Endodermal cell (in vitro differentiated cells): ENCODE data around the gene PLCB1. TPM values are rescaled to one million over a fixed set of nuclear protein-coding genes. Genes with fewer than 3 reads are reported as not detected.

Source experiments
- DNase-seq: peaks from one replicate; pipeline ENCODE4 v3.0.0-alpha.2; 2017
- H3K27ac ChIP-seq: 2 replicates; pipeline ENCODE4 v1.5.1; 2013; ENCODE audit warnings: mild to moderate bottlenecking, low read depth, low read length, moderate library complexity
- H3K27me3 ChIP-seq: 2 replicates; pipeline ENCODE4 v1.6.1; 2013; ENCODE audit warnings: mild to moderate bottlenecking, low read length, moderate library complexity; ENCODE audit not compliant: insufficient read depth, control insufficient read depth, poor library complexity, severe bottlenecking
- H3K36me3 ChIP-seq: 2 replicates; pipeline ENCODE4 v1.7.0; 2013; ENCODE audit warnings: mild to moderate bottlenecking, low read length, moderate library complexity; ENCODE audit not compliant: control insufficient read depth, insufficient read depth
- H3K4me1 ChIP-seq: one replicate; pipeline ENCODE4 v1.7.0; 2013; ENCODE audit warnings: low read length; ENCODE audit not compliant: control insufficient read depth, insufficient read depth
- H3K4me3 ChIP-seq: 2 replicates; pipeline ENCODE4 v1.5.1; 2013; ENCODE audit warnings: mild to moderate bottlenecking, low read length, moderate library complexity
- H3K9ac ChIP-seq: 2 replicates; pipeline ENCODE4 v1.6.1; 2013; ENCODE audit warnings: mild to moderate bottlenecking, low read length, moderate library complexity; ENCODE audit not compliant: poor library complexity, severe bottlenecking; ENCODE audit errors: extremely low read depth
- H3K9me3 ChIP-seq: 2 replicates; pipeline ENCODE4 v1.6.1; 2013; ENCODE audit warnings: mild to moderate bottlenecking, low read length, moderate library complexity; ENCODE audit not compliant: control insufficient read depth
- H3K27ac Mint-ChIP-seq: 2 replicates; pipeline ENCODE4 v1.8.0; 2020; ENCODE audit warnings: mixed read lengths
- H3K27me3 Mint-ChIP-seq: 2 replicates; pipeline ENCODE4 v1.8.0; 2021; ENCODE audit warnings: mild to moderate bottlenecking, mixed read lengths; ENCODE audit not compliant: insufficient read depth
- H3K36me3 Mint-ChIP-seq: 2 replicates; pipeline ENCODE4 v1.8.0; 2020; ENCODE audit warnings: low read depth, mixed read lengths
- H3K4me1 Mint-ChIP-seq: 2 replicates; pipeline ENCODE4 v1.8.0; 2020; ENCODE audit warnings: mixed read lengths
- H3K4me3 Mint-ChIP-seq: 2 replicates; pipeline ENCODE4 v1.8.0; 2020; ENCODE audit warnings: mild to moderate bottlenecking, moderate library complexity, mixed read lengths
- H3K9me3 Mint-ChIP-seq: 2 replicates; pipeline ENCODE4 v1.8.0; 2020; ENCODE audit warnings: mild to moderate bottlenecking, mixed read lengths
- WGBS, 2 experiments: methylation state at CpG; one replicate each; pipeline versions ENCODE4 v1.1.5 to v1.1.7; 2013; ENCODE audit warnings: missing lambda C conversion rate in 2 of 2, mixed read lengths in 1 of 2; ENCODE audit not compliant: insufficient coverage in 1 of 2, insufficient read length in 1 of 2; 5-methylcytosine and 5-hydroxymethylcytosine counted together
- total RNA-seq, 2 donors: library from RNA; stranded (reverse); fragmentation: NEBNext Ultra II Directional in 1 of 2; extraction: Animal tissue kit (Norgen Biotek cat#: 25700) in 1 of 2; gene quantifications; 2 replicates in 1 of 2; 3 replicates in 1 of 2; pipeline ENCODE4 v1.2.1, GENCODE V29; 2021
- TF ChIP-seq, protein P1 (sequence below): fragments of 200-600 bp; sonication (generic); conservative IDR thresholded peaks from 2 replicates; pipeline ENCODE4 v1.5.0; 2021; ENCODE audit warnings: antibody characterized with exemption, mild to moderate bottlenecking

PLCB1 gene
- total RNA-seq, 2 donors from 2014 or later, result 15.3 to 16.5 TPM

DNA sequence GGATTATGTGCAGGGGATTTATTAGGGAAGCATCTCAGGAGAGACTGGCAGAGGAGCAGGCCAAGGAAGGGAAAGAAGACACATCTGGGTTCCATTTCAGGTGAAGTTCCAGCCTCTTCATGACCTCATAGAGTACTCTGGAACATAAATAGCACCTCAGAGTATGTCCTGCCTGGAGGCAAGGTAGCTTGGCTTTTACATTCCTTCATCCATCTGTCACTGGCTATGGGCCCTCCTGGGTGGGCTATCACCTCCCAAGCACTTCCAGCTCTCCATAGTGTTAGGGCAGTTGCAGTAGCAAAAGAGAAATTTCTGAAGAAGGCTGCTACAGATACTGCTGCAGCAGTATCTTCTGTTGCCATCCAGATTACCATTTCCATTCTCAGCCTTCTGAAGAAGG, 116.0 kb downstream of the PLCB1 start:
- Histone ChIP-seq H3K36me3 (no peaks in the 10 kb centered on the region), H3K27me3 (no peaks in the 10 kb centered on the region), H3K4me3 (no peak overlapping the region), H3K9me3 (peaks cover 3% of the 10 kb centered on the region), H3K4me1 (no peaks in the 10 kb centered on the region), H3K9ac (no peak overlapping the region), H3K27ac (no peak overlapping the region)
- TF ChIP-seq, protein P1, sequence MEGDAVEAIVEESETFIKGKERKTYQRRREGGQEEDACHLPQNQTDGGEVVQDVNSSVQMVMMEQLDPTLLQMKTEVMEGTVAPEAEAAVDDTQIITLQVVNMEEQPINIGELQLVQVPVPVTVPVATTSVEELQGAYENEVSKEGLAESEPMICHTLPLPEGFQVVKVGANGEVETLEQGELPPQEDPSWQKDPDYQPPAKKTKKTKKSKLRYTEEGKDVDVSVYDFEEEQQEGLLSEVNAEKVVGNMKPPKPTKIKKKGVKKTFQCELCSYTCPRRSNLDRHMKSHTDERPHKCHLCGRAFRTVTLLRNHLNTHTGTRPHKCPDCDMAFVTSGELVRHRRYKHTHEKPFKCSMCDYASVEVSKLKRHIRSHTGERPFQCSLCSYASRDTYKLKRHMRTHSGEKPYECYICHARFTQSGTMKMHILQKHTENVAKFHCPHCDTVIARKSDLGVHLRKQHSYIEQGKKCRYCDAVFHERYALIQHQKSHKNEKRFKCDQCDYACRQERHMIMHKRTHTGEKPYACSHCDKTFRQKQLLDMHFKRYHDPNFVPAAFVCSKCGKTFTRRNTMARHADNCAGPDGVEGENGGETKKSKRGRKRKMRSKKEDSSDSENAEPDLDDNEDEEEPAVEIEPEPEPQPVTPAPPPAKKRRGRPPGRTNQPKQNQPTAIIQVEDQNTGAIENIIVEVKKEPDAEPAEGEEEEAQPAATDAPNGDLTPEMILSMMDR, result no peak
- Mint-ChIP-seq H3K36me3 (no peaks in the 10 kb centered on the region), H3K9me3 (no peaks in the 10 kb centered on the region), H3K4me1 (peaks cover 2% of the 10 kb centered on the region), H3K27me3 (no peaks in the 10 kb centered on the region), H3K4me3 (no peak overlapping the region), H3K27ac (no peak overlapping the region)
- DNase-seq, result no peak

DNA sequence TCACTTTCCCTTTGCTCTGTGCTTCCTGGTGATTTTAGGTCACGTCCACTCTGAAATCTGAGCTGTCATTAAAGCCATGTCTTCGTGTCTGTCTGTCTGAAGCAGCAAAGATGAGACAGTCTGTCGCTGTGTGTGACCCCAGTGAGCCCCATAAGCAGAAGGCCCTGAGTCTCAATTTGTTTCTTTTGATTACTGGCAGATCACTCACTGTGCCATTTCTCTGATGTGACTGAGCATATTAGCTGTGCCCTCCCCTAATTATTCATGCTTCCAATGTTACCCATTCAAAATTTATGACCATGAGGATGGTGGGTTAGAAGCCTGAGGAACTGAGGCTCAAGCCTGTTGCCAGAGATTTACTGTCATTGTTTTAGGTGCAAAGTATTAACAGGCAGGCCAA, 117.6 kb downstream of the PLCB1 start:
- whole genome bisulfite sequencing, 2 experiments, result 78 to 91% methylated on average over 3 of the region's 3 CpGs
- H3K4me3 Mint-ChIP-seq, result no peak overlapping the region
- H3K4me1 Mint-ChIP-seq, result peaks cover 2% of the 10 kb centered on the region
- Histone ChIP-seq H3K36me3 (no peaks in the 10 kb centered on the region), H3K9me3 (peaks cover 3% of the 10 kb centered on the region), H3K4me1 (no peaks in the 10 kb centered on the region), H3K4me3 (no peak overlapping the region), H3K27me3 (no peaks in the 10 kb centered on the region), H3K9ac (no peak overlapping the region), H3K27ac (no peak overlapping the region)
- no peak for DNase-seq
- no peaks in the 10 kb centered on the region for H3K9me3 Mint-ChIP-seq
- no peak overlapping the region for H3K27ac Mint-ChIP-seq
- no peaks in the 10 kb centered on the region for H3K36me3 Mint-ChIP-seq
- no peaks in the 10 kb centered on the region for H3K27me3 Mint-ChIP-seq
- TF ChIP-seq, protein P1, result no peak

DNA sequence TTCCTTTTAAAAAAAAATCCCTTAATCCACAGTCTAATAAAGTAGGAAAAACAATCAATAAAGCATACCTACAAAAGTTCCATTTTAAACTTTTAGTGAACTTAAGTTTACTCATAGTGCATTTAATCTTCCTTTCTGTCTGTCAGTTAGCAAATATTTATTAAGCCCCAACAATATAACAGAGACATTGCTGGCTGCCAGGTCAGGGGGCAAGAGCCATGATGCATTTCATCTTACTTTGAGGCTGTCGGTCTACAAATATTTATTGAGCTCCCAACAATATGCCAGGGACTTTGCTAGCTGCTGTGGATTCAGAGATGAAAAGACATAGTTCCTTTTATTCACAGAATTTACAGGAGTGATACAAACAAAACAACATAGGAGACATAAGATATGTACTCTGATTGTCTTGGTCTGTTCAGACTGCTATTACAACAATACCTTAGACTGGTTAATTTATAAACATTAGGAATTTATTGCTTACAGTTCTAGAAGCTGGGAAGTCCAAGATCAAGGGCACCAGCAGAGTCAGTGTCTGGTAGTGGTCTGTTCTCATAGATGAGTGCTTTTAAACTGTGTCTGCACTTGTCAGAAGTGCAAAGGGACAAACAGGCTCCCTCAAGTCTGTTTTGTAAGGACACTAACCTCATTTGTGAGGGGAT, 118.6 kb downstream of the PLCB1 start:
- Histone ChIP-seq H3K4me3 (no peak overlapping the region), H3K36me3 (no peaks in the 10 kb centered on the region), H3K27ac (no peak overlapping the region), H3K4me1 (no peaks in the 10 kb centered on the region), H3K9me3 (peaks cover 3% of the 10 kb centered on the region), H3K27me3 (no peaks in the 10 kb centered on the region), H3K9ac (no peak overlapping the region)
- Mint-ChIP-seq H3K4me3 (no peak overlapping the region), H3K27ac (no peak overlapping the region), H3K36me3 (no peaks in the 10 kb centered on the region), H3K4me1 (peaks cover 2% of the 10 kb centered on the region), H3K9me3 (no peaks in the 10 kb centered on the region), H3K27me3 (no peaks in the 10 kb centered on the region)
- 89% methylated on average over 1 of the region's 1 CpG; no CpG with 5 or more reads in 1 of the 2 experiments for WGBS, 2 experiments
- TF ChIP-seq, protein P1, result no peak
- no peak for DNase-seq
